Left ventricle myocardium superior (tissue), 1 donor: ENCODE results near the gene RHCE. TPM values are rescaled to one million over a fixed set of nuclear protein-coding genes. Genes with fewer than 3 reads are reported as not detected.
"Not testable (repeated sequence)": the region's sequence is repeated elsewhere in the genome, so short reads cannot be mapped to it uniquely, and the experiment has no call there.

Experiments
- ATAC-seq: fragments of 200-7000 bp; cut with Tn5 transposase; one replicate; pipeline ENCODE4 v1.9.1; 2020; ENCODE audit warnings: mild to moderate bottlenecking, moderate library complexity
- DNase-seq: peaks from one replicate; pipeline ENCODE4 v3.0.0-alpha.2; 2020
- intact Hi-C: fragments of 100-400 bp; cut with micrococcal nuclease; formaldehyde crosslinking; loops from one replicate; pipeline ENCODE4 v1.11.0; 2022
- total RNA-seq: library from RNA; stranded (reverse); fragmentation: NEBNext Ultra II Directional; extraction: Animal tissue kit (Norgen Biotek cat#: 25700); gene quantifications from one replicate; pipeline ENCODE4 v1.2.1, GENCODE V29; 2021
- donor health status: DM: no; HTN: yes; CAD: no; lungs with severe emphysema.

RHCE gene
- total RNA-seq, 1 donor from 2014 or later, result 1.0 TPM

- intact Hi-C loops, result no loop called here
- ATAC-seq, result no peak
Measured at GRCh38 chr1:25360596-25361581, 59.7 kb downstream of the RHCE start.

GRCh38 chr1:25356848-25357247 is 63.8 kb downstream of the RHCE start:
- ATAC-seq, result no peak

More at GRCh38 chr1:25360596-25361581, 59.7 kb downstream of the RHCE start:
- no peak for DNase-seq

GRCh38 chr1:25356441-25356840 is 64.2 kb downstream of the RHCE start:
- no peak for ATAC-seq
- intact Hi-C loops, result no loop called here

More at GRCh38 chr1:25356848-25357247, 63.8 kb downstream of the RHCE start:
- intact Hi-C loops, result no loop called here
- no peak for DNase-seq

DNA sequence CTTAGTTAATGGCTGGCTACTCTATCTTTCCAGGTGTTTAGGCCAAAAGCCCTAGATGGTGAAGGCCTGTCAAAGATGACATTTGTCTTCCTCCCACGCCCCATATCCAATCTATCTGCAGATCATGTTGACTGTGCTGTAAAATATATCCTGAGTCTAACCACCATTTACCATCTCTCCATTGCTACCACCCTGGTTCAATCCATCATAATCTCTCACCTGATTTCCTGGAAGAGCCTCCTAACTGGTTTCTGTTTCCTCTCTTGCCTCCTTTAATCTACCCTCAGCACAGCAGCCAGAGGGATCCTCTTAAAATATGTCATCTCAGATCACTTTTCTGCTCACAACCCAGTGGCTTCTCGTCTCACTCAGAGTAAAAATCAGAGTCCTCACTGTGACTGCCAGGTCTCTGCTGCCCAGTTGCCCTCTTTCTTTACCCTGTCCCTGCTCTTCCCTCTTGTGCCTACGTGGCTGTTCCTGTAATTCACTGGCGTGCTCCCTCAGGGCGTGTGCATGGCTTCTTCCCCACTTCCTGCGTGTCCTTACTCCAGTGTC is 64.7 kb downstream of the RHCE start:
- ATAC-seq, result no peak
- DNase-seq, result no peak

More at GRCh38 chr1:25356441-25356840, 64.2 kb downstream of the RHCE start:
- DNase-seq, result no peak

GRCh38 chr1:25349606-25350005 is 71.0 kb downstream of the RHCE start:
- intact Hi-C loops, result no loop called here
- DNase-seq (no peak), ATAC-seq (no peak)

More for the DNA sequence above, 64.7 kb downstream of the RHCE start:
- intact Hi-C loops, result no loop called here

- intact Hi-C loops, result no loop called here
- ATAC-seq (no peak), DNase-seq (no peak)
Measured at GRCh38 chr1:25347556-25347955, 73.1 kb downstream of the RHCE start.

GRCh38 chr1:25343872-25344271 is 76.8 kb downstream of the RHCE start:
- intact Hi-C loops, result no loop called here
- DNase-seq (no peak), ATAC-seq (no peak)

GRCh38 chr1:25342846-25343245 is 77.8 kb downstream of the RHCE start:
- intact Hi-C loops, result no loop called here
- ATAC-seq (no peak), DNase-seq (no peak)

DNA sequence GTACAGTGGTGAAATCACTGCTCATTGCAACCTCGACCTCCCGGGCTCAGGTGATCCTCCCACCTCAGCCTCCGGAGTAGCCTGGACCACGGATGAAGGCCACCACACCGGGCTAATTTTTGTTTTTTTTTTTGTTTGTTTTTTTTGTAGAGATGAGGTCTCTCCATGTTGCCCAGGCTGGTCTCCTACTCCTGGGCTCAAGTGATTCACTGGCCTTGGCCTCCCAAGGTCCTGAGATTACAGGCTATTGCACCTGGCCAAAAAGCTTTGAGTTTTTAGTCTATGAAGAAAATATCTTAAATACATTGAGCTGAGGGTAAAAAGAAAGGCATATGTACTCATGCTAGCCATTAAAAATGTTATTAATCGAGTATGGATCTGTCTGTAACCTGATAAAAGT is 78.9 kb downstream of the RHCE start:
- intact Hi-C loops, result no loop called here
- no peak for DNase-seq
- ATAC-seq, result no peak

DNA sequence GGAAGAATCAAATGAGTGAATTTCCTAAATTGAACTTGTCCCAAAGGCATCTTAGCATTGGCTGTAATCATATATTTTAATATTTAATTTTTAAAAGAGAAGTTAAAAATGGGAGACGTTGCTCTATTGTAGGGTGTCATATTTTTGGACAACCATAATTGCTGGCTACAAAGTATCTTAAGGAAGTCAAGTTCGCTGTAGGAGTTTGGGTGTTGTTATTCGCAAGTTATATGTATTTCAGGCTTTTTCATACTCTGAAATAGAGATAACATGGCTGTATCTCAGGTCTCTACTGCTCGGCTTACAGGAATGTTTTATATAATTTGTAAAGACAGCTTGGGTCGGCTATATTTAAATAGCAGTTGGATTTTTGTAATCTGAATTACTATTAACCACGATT is 81.6 kb downstream of the RHCE start:
- intact Hi-C loops, result no loop called here
- DNase-seq (no peak), ATAC-seq (no peak)

DNA sequence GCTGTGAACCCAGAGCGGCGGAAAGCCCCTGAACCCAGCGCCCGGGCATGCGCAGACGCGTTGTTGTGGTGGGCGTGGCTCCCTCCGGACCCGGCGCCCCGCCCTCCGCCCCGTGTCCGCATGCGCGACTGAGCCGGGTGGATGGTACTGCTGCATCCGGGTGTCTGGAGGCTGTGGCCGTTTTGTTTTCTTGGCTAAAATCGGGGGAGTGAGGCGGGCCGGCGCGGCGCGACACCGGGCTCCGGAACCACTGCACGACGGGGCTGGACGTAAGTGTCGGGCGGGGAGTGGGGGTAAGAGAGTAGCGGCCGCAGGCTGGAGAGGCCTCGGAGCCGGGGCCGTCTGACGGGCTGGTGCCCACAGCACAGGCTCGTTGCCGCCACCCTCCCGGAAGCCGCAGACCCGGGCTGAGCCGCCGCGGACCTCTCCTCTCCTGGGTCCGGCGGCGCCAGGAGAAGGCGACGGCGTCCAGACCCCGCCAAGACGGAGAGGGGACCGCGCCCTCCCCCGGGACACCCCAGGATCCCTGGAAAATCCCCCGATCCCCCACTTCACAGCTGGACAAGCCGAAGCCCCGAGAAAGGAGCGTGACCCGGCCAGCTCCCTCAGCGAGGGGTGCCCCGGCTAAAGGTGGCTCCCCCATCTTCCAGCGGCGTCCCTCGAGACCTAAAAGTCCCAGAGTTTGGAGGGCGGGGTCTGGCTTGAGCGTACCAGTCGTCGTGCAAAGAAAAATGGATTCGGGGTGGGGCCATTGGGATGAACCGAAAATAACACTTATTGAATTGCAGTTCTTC is 82.2 kb downstream of the RHCE start, which contains the start of gene TMEM50A:
Gene TMEM50A, plus strand, starts transcription at position 147 of the 794 bp plus-strand sequence. CDS start 2,153 bp downstream, outside the sequence.
- DNase-seq (peak; percentile 95), ATAC-seq (peak; percentile 97)
- intact Hi-C loops, result no loop called here

GRCh38 chr1:25337483-25338187 is 83.0 kb downstream of the RHCE start:
- intact Hi-C loops, result not testable (repeated sequence)
- DNase-seq (peak; percentile 34), ATAC-seq (peak; percentile 84)

- intact Hi-C loops, result not testable (repeated sequence)
- DNase-seq (peak; percentile 61), ATAC-seq (peak; percentile 74)
Measured at GRCh38 chr1:25336922-25337354, 83.7 kb downstream of the RHCE start.

DNA sequence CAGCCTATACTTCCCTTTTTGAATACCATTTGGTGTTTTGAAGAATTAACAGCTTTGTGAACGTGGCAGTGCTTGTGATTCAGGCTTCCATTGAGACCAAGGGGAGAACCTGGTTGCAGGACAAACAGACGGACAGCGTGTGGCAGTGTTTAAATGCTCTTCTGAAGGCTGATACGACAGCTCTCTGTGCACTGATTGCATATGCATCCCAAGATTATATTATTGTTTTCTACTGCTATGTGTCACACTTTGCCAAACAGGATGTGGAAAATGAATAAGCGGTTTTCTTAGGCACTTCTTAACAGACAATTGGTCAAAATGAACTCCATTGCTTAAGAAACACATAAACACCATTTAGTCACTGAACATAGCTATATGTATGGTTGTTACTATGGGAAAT is 90.7 kb downstream of the RHCE start:
- ATAC-seq, result peak; percentile 26
- intact Hi-C loops, DNase-seq: not testable (repeated sequence)

DNA sequence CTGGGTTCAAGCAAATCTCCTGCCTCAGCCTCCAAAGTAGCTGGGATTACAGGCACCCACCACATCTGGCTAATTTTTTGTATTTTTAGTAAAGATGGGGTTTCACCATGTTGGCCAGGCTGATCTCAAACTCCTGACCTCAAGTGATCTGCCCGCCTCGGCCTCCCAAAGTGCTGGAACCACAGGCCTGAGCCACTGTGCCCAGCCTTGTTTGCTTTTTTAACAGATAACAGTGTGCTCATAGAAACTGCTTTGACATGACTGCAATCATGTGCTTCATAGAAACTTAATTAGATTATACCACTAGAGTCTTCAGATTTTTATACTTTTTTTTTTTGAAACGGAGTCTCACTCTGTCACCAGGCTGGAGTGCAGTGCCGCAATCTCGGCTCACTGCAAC is 91.3 kb downstream of the RHCE start:
- DNase-seq, intact Hi-C loops, ATAC-seq: not testable (repeated sequence)

- not testable (repeated sequence) for DNase-seq
- ATAC-seq, result peak; percentile 55
Measured at GRCh38 chr1:25328791-25329185, 91.8 kb downstream of the RHCE start.

GRCh38 chr1:25327864-25328790 is 92.5 kb downstream of the RHCE start:
- intact Hi-C loops, DNase-seq: not testable (repeated sequence)
- ATAC-seq, result peak; percentile 66

More at GRCh38 chr1:25328791-25329185, 91.8 kb downstream of the RHCE start:
- intact Hi-C loops, result not testable (repeated sequence)

GRCh38 chr1:25324407-25324806 is 96.2 kb downstream of the RHCE start:
- ATAC-seq, intact Hi-C loops: not testable (repeated sequence)

More at GRCh38 chr1:25324407-25324806, 96.2 kb downstream of the RHCE start:
- not testable (repeated sequence) for DNase-seq
